Stimulated activated CD4-positive, alpha-beta T cell treated with anti-CD3 and anti-CD28 coated beads, Interleukin-1b, Interleukin-23, amount 100 ng/mL, for 1 hour (primary cell): ENCODE results near the gene STX1A.

Source experiments
- DNase-seq, 2 donors: peaks; one replicate each; pipeline ENCODE4 v3.0.0-alpha.2; 2020; ENCODE audit warnings: low read depth in 2 of 2

The STX1A gene

DNA sequence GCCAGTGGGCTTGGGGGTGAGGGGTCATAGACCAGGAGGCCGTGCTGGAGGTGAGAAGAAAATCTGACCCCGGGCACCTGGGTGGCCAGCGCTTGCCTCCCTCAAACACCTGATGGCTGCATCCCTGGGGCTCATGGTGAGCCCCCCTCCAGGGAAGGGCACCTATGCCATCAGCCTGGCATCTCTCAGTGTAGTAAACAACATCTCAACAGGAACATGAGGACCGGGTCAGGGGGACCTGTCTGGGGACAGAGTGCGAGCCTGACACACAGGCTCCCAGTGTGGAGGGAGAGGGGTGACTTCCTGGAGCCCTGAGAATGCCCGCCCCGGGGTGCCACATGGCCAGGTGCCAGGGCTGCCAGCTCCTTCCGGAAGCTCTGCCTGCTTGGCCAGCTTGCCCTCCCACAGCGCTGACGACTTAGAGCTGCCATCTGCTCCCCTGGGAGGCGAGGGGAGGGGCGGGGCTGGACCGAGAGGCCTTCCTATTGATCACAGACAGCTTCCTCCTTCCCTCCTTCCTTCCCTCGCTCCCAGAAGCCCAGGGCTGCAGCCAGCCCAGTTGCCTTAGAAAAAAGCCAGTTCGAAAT lies 12.3 kb downstream of the STX1A start:
- no peak for DNase-seq

- DNase-seq = no peak
Observed at GRCh38 chr7:73706126-73707044, 13.1 kb downstream of the STX1A start.

DNA sequence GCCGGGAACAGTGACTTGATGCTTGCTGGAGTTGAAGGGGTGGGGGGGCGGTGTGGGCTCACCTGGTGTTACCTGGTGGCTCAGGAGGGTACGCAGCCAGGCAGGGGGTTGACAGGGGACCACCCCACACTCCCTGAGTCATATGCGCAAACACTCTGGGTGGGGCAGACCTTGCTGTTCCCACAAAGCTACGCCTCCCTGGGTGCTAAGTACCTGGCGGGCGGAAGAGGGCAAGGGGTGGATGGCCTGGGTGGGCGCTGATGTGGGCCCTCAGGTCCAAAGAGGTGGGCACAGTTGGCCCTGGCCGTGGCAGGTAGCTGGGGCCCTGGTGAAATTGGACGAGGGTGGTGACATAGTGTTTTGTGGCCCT lies 13.9 kb downstream of the STX1A start:
- no peak for DNase-seq

DNA sequence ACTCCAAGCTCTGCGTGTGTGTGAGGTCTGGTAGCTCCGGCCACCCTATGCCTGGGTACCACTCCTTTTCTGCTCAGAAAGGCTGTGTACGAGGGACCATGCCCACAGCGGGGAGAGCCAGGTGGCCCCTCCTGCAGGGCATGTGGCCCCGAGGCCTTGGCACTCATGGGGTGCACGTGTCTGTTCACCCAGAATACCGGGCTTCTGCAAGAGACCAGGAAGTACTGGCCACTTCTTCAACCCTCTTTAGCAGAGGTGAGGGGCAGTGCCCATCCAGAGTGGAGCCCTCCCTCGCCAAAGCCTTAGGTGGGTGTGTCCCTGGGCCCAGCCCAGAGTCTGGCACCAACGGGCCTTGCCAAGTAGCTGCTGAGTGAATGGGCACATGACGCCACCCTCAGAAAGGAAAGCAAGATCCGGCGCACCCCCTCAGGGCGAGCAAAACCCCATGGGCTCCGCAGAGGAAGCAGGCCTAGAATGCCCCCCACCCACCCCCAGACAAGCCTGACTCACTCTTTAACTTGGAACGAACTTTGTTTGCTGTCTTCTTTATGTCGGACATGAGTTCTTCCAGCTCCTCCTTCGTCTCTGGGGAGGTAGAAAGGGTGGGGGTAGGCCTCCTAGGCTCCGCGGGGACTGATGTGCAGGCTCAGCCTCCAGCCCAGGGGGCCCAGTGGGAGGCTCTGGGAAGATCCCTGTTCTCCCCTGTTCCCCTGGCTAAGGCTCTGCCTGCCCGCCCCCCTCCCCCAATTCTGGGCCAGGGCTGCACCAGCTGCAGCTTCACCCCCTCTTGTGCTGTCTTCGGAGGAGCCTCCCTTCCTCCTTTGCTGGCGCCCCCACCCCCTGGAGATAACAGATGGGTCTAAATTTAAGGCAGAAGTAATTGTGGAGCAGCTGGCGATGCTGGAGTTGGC lies 14.6 kb downstream of the STX1A start:
- no peak for DNase-seq

DNA sequence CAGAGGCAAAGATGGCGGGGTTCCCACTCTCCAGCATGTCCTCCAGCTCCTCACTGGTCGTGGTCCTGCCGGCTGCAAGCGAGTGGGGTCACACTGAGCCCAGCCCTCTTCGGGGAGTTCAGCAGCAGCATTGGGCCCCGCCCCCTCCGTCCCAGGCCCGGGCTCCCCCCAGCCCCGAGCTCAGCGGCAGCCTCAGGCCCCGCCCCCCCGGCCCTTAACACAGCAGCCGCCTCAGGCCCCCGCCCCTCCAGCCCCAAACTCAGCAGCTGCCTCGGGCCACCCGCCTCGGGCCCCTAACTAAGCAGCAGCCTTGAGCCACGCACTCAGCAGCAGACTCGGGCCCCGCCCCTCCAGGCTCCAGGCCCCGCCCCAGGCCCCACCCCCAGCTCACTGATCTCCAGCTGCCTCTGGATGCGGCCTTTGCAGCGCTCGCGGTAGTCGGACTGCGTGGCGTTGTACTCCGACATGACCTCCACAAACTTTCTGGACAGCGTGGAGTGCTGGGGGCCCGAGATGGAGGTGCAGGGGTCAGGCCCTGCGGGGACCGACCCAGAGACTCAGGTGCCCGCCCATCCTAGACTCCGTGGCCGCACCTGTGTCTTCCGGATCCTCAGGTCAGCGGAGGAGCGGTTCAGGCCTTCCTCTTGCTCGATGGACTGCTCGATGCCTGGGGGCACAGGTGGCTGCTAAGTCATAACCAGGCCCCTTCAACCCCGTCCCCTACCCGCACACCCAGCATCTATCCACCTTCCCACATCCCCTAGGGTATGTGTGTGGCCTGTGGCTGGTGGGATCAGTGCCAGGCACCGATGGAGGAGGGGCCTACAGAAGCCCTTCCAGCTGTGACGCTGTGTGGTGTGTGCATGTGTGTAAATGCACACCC lies 15.5 kb downstream of the STX1A start:
- DNase-seq = no peak

GRCh38 chr7:73703225-73703624 lies 16.2 kb downstream of the STX1A start:
- DNase-seq = no peak

GRCh38 chr7:73702665-73703064 lies 16.8 kb downstream of the STX1A start:
- no peak for DNase-seq

DNA sequence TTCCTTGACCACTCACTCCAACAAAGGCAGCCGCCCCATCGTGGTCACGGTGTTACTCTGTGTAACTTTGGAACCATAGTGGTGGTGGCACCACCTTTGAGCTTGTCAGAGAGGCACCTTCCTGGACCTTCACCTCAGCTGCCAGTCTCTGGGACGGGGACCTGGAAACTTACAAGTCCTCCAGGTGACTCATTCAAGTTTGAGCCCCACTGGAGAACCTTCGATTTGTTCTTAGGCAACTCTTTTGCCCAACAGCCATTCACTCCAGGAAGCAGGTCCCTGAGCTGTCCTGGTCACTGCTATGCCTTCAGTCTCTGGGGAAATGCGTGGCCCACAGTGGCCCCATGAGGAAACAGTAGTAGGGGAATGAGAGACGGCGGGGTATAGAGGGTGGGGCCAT lies 17.2 kb downstream of the STX1A start:
- DNase-seq = no peak

DNA sequence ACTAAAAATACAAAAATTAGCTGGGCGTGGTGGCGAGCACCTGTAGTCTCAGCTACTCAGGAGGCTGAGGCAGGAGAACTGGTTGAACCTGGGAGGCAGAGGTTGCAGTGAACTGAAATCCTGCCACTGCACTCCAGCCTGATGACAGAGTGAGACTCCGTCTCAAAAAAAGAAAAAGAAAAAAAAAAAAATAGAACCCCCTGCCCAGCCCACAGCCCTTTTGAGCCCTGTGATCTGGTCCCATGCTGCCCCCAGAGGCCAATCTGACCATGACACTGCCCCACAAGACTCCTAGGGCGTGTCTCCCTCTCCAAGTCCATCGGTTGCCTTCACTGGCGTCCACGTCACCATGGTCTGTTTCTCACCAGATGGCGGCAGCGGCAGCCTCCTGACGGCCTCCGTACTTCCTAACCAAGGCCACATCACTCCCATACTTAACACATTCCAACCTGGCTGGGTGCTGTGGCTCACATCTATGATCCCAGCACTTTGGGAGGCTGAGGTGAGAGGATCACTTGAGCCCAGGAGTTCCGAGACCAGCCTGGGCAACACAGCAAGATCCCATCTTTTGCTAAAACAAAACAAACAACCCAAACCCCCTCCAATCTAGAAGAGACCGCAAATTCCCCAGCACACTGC lies 18.0 kb downstream of the STX1A start:
- no peak for DNase-seq

DNA sequence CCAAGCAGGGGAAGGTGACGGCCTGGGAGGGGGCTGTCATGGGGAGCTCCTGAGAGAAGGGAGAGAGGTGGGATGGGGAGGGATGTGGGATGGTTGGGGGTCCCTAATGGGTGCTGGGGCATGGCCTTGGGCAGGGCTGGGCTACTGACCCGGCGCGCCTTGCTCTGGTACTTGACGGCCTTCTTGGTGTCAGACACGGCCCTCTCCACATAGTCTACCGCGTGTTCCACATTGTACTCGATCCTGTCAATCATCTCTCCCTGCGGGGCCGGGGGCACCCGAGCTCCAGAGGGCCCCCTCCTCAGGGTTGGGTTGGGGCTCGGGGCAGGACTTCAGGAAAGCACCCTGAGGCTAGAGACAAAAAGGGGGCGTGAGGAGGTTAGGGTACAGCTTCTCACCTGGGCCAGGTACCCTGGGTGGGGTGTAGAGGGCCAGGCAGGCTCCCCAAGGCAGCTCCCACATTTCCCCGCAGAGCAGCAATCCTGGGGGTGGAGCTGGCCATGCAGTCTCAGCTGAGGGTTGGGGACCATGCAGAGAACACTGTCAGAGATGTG lies 18.8 kb downstream of the STX1A start:
- DNase-seq = no peak

DNA sequence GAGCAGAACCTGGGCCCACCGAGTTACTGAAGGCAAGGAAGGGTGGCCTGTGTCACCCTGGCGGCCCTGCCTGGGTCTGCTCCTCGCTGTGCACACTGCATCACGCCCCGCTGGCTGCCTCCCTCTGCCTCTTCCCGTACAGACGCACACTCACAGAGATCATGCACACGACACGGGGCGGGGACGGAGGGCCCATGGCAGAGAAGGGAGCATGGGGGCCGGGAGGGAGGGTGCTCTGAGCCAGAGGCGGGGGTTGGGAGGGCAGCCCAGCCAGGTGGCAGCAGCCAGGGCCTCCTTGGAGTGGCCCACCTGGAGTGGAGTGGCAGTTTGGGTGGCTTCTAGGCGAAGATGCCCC lies 19.4 kb downstream of the STX1A start:
- no peak for DNase-seq

GRCh38 chr7:73699370-73700068 lies 19.9 kb downstream of the STX1A start:
- no peak for DNase-seq

- no peak for DNase-seq
Observed at GRCh38 chr7:73698410-73698809, 21.1 kb downstream of the STX1A start.

DNA sequence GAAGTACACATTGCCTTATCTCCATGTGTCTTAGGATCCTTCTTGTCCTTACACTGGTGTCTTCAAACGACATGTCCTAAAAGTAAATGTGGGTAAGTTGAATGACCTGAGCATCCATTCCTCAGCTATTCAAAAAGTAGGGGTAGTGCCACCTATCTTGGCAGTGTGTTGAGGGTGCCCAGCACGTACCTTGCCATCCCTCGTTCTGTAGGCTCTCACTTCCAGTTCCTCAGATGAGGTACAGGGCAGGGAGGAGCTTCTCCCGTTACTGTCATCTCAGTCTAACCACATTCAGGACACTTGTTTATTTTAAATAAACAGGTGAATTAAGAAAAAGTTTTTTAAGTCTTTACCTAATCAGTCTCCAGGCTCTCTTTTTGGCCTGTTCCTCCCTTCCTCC lies 23.1 kb downstream of the STX1A start:
- DNase-seq = no peak

- DNase-seq = no peak
Observed at GRCh38 chr7:73690646-73691045, 28.8 kb downstream of the STX1A start.

- no peak for DNase-seq
Observed at GRCh38 chr7:73688288-73688687, 31.2 kb downstream of the STX1A start.

GRCh38 chr7:73685311-73685710 lies 34.2 kb downstream of the STX1A start:
- no peak for DNase-seq

GRCh38 chr7:73683788-73684693 lies 35.4 kb downstream of the STX1A start:
- DNase-seq = no peak
